CD1c-positive myeloid dendritic cell (primary cell): Measurements from ENCODE around the gene ARHGEF7.
"Not testable (repeated sequence)": the region's sequence is repeated elsewhere in the genome, so short reads cannot be mapped to it uniquely, and the experiment has no call there.

Experiments used
- DNase-seq: peaks from one replicate; pipeline ENCODE4 v3.0.0-alpha.2; 2016; ENCODE audit errors: extremely low spot score

Gene ARHGEF7

DNA sequence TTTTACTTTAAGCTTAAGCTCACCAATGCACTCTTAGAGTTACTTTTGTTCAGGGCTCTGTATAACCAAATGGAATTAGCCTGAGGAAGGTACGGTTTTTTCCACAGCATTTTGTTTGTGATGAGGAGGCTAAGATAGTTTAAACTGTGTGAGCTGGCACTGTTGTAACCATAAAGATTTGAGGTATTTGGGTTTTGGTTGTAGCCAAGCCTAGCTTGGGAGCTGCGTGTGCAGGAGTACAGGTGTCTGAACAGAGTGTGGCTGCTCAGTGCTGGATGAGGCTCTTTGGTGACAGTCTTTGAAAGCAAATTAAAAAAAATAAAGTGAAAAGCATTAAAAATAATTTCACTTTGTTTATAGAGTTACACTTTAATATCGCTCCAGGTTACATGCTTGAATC is 56.0 kb downstream of the ARHGEF7 start:
- DNase-seq, result no peak

GRCh38 chr13:111171629-111172028 is 56.5 kb downstream of the ARHGEF7 start:
- DNase-seq, result no peak

GRCh38 chr13:111174377-111175114 is 59.4 kb downstream of the ARHGEF7 start:
- no peak for DNase-seq

GRCh38 chr13:111175372-111175771 is 60.3 kb downstream of the ARHGEF7 start:
- no peak for DNase-seq

- no peak for DNase-seq
Measured at GRCh38 chr13:111175935-111176334, 60.8 kb downstream of the ARHGEF7 start.

DNA sequence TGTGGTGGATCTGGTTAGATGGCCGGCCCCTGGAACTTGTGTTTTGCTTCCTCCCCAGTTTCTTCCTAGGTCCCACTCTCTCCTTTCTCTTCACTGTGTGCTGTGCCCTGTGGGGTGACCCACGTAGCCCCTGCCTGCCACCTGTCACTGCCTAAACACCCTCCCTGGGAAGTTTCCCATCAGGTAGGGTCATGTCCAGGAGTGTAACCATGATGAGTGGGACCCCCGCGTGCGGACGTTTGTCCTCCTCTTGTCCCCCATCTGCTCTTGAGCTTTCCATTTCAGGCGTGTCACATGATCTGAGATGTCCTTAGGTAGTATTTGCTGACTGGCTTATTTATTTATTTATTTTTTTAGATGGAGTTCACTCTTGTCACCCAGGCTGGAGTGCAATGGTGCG is 61.3 kb downstream of the ARHGEF7 start:
- no peak for DNase-seq

- DNase-seq, result peak; percentile 8
Measured at GRCh38 chr13:111177081-111177711, 62.1 kb downstream of the ARHGEF7 start.

- peak; percentile 6 for DNase-seq
Measured at GRCh38 chr13:111177921-111178320, 62.8 kb downstream of the ARHGEF7 start.

GRCh38 chr13:111178402-111178801 is 63.3 kb downstream of the ARHGEF7 start:
- no peak for DNase-seq

DNA sequence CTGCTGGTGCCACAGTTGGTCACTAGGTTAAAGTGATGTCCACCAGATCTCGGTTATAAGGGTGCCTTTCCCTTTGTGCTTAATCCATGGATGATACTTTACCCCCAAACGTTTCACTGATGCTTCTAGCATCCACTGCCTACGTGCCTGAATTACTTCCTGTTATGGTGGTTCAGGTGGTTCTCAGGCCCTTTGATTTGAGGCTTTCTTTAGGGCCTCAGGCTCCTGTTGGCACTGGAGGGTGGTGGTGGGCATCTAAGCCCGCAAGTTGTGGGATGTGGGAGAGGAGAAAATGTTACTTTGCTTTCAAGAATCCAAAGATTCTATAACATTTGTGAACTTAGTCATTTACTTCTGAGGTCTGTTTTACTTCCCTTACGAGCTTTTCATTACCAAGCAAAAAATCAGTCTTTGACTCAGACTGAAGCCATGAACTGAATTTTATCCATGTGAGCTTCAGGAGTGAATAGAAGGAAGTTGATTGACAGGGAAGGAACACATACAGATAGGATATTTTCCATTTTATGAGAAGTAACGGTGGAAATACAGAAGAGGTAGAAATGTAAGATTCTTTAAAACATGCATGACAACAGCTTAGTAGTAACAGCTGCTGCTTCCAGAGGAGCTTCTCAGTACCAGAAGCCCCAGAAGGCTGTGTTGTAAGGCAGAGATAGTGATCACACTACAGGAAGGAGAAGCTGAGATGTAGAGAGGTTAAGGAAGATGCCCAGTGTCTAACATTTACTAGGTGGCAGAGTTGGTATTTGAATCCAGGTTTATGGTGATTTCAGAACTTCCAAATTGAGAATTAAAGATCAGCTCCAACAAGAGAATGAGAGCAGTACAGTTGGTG is 65.0 kb downstream of the ARHGEF7 start:
- peak; percentile 45 for DNase-seq

- DNase-seq, result no peak
Measured at GRCh38 chr13:111181977-111182376, 66.9 kb downstream of the ARHGEF7 start.

DNA sequence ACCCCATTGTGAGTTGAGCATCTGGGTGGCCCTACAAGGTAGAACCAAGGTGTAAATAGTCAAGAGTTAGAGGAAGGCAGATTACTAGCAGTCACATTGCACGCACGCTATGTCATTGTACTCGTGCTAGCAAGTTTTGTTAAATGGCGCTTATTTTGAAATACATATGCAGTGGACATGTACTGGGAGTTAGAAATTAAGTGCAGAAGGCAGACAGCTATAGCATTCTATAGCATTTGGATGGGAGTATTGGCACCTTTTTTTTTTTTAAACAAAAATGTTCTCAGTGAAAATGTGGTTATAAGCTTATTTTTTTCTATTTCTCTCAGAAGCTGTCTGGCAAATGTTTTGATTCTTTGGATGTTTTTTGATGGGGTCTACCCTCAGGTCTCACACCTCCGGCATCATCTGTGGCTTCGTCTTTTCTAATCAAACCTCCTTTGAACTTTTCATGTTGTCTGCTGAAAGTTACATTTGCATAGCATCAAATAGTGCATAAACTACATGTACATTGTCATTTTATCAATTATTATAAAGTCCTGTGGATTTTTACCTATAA is 68.1 kb downstream of the ARHGEF7 start:
- DNase-seq, result no peak

GRCh38 chr13:111183959-111184358 is 68.8 kb downstream of the ARHGEF7 start:
- DNase-seq, result no peak

DNA sequence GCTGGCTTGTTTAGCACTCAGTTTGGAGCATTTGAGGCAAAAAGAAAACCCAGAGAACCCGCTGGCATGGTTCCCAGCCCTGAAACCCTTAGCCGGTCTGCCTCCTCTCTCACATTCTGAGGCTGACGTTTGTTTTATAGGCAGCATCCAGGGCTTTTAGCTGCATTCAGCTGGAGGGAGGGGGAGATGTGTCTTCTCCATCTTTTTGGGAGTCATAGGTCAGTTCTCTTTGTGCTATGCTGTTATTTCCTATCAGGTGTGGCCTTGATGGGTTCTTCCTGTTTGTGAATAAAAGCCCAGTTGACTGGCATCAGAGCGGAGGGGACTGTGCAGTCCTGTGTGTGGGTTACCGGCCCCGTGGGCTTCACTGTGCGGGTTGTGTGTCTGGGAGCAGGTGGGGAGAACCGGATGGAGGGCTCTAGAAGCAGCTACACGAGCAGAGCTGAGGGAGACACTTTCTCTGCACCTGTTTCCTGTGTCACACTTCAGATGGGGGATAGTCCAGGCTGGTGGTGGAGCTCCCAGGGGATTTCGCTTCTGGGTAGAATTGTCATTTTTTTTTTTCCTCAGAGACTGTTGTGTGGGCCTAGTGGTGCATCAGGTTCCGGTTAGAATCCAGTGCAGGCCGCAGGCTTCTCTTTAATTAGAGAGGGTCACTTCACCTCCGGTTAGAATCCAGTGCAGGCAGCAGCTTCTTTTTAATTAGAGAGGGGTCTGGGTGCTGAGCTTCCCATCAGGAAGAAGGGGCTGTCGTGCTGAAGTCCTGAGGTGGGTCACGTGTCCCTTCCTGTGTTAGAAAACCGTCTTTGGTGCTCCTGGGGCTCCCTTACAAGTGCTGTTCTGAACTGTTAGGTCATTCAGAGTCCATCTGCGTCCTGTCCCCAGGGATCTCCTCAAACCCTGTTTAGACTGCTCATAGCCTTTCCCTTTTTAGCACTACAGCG is 69.6 kb downstream of the ARHGEF7 start:
- DNase-seq, result peak; percentile 11

DNA sequence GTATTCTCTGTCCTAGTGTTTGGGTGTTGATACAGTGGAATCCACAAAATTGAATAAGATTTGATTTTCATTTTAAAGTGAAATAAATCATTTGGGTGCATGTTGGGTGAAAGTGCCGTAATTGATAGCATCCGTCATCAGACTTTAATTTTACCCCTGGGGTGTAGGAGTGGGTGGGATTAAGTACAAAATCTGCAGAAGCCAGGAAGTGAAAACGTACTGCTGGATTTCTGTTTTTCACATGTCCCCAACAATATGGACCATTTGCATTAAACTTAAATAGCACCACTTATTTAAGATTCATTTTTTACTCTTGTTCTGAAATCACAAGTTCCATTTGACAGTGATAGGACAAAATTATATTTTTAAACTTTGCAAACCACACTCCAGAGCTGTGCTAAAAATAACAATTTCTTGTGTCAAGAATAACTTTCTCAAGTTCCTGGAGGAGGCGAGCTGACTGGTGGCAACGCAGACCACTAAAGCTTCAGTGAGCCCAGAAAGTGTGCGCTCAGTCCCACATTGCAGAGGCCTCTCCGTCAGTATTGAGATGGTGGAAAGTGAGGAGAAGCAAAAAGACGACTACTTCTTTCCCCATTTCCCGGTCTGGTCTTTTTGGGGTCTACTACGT is 71.3 kb downstream of the ARHGEF7 start:
- no peak for DNase-seq

DNA sequence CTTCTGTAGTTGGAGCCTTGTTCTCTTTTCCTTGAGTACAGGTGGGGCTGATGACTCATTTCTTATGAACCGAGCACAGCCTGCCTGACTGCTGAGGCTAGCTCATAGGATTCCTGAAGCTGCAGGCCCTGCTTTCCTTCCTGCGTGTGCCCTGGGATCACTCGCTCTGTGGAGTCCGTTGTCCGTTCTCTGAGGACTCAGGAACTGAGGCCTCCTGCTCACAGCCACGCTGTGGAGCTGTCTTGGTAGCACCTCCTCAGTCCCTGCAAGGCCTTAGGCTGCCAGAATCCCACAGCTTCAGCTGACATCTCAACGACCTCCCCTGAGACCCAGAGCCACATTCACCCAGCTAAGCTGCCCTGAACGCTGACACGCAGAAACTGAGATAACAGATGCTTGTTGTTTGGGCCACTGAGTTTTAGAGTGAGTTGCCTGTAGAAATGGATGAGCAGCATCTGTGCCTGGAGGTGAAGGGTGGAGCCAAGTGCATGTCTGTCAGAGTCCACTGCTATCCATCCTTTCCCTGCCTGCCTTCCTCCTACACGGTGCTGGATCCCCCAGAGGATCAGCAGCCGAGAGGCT is 72.9 kb downstream of the ARHGEF7 start:
- DNase-seq, result no peak

GRCh38 chr13:111189064-111189505 is 74.0 kb downstream of the ARHGEF7 start:
- DNase-seq, result peak; percentile 2

DNA sequence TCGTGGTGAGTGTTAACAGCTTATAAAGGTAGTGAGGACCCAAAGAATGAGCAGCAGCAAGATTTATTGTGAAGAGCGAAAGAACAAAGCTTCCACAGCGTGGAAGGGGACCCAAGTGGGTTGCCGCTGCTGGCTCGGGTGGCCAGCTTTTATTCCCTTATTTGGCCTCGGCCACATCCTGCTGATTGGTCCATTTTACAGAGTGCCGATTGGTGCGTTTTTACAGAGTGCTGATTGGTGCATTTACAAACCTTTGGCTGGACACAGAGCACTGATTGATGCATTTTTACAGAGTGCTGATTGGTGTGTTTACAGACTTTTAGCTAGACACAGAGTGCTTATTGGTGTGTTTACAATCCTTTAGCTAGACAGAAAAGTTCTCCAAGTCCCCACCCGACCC is 74.4 kb downstream of the ARHGEF7 start:
- not testable (repeated sequence) for DNase-seq

GRCh38 chr13:111193223-111193622 is 78.1 kb downstream of the ARHGEF7 start:
- not testable (repeated sequence) for DNase-seq

DNA sequence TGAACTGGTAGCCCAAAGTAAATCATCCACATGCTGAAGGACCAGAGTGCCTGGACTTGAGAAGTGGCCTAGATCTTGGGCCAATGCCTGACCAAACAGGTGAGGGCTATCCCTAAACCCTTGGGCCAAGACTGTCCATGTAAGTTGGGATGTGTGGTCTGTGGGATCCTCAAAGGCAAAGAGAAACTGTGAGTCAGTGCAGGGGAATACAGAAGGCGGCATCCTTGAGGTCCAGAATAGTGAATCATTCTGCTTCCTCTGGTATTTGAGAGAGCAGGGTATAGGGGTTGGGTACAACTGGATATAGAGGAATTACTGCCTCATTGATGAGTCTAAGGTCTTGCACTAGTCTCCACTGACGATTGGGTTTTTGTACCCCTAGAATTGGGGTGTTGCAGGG is 79.5 kb downstream of the ARHGEF7 start:
- not testable (repeated sequence) for DNase-seq
